ENCODE data around the gene NCAM1.

The NCAM1 gene

DNA sequence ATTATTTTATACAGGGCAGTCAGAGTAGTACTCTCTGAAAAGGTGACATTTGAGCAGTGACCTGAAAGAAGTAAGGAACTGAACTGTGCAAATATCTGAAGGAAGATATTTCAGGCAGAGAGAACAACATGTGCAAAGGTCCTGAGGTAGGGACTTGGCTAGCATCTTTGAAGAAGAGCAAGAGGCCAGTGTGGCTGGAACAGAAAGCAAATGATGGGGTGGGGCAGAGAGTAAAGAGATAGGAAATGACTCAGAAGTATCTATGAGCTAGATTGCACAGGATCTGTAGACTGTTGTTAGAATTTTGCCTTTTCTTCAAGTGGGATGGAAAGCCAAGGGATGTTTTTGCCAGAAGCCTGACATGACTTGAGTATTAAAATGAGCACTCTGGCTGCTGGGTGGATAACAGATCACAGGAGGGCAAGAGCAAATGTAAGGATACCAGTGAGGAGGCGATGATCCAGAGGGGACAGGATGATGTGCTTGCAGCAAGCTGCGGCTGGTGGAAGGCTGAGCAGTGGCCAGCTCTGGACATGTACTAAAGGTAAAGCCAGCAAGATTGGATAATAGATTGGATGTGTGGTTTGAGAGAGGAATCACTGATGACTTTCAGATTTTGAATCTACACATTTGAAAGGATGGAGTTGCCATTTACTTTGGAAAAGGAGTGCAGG, 320.0 kb downstream of the NCAM1 start:
- no peaks in the 10 kb centered on the region for H3K4me1 ChIP-seq (ENCODE audit: control extremely low read depth in 1 of 4, control insufficient read depth in 4 of 4, insufficient read depth in 4 of 4, low read length in 3 of 4)
- no peaks in the 10 kb centered on the region for H3K9me3 ChIP-seq (ENCODE audit: control extremely low read depth in 1 of 5, control insufficient read depth in 4 of 5, insufficient read depth in 2 of 5, low read depth in 1 of 5, low read length in 4 of 5)
- peaks cover 0 to 6% (median 0%) of the 10 kb centered on the region in 5 experiments for H3K27me3 ChIP-seq (replicated peaks in 2 of 5; ENCODE audit: control insufficient read depth in 4 of 5, insufficient read depth in 5 of 5, low read length in 4 of 5)
- no peak for DNase-seq
- WGBS (ENCODE audit: insufficient coverage) = 96% methylated on average over 2 of the region's 2 CpGs
- H3K27ac ChIP-seq (ENCODE audit: insufficient read depth in 1 of 2, low read depth in 1 of 2, low read length in 2 of 2, poor library complexity in 1 of 2, severe bottlenecking in 2 of 2) = no peak overlapping the region
- POLR2A ChIA-PET = no interaction called here
- H3K36me3 ChIP-seq (ENCODE audit: control insufficient read depth in 4 of 4, insufficient read depth in 4 of 4, low read length in 3 of 4) = no peaks in the 10 kb centered on the region
- H3K4me3 ChIP-seq (ENCODE audit: control insufficient read depth in 1 of 7, extremely low read depth in 1 of 7, insufficient read depth in 4 of 7, low read depth in 2 of 7, low read length in 6 of 7) = no peak overlapping the region
- CTCF ChIA-PET = no interaction called here

DNA sequence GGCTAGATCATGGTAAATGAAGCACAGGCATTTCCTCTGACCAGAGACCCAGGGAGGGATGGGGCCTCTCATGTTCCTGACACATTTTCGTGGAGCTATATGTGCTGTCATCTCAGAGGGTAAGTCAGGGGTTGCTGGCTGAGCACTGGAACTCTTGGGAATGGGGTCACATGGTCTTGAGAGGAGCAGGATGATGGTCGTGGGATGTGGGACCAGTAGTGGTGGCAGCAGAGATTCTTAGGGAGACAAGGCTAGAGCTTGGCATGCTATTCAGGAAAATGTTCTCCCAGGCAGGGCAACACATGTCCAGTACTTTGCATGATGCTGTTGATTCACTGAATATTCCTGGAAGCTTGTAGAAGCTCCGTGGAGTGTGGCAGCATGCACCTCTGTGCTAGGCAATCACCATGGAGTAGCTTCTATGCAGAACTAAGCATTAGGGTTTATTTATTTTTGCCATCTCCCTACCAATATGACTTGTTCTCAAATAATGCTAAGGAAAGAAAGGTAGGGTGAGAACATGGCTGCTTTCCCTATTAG, 321.7 kb downstream of the NCAM1 start:
- POLR2A ChIA-PET = no interaction called here
- WGBS (ENCODE audit: insufficient coverage) = 89% methylated on average over 2 of the region's 3 CpGs
- Histone ChIP-seq H3K27me3 (replicated peaks in 2 of 5; ENCODE audit: control insufficient read depth in 4 of 5, insufficient read depth in 5 of 5, low read length in 4 of 5) (peaks cover 0 to 7% (median 0%) of the 10 kb centered on the region in 5 experiments), H3K27ac (ENCODE audit: insufficient read depth in 1 of 2, low read depth in 1 of 2, low read length in 2 of 2, poor library complexity in 1 of 2, severe bottlenecking in 2 of 2) (no peak overlapping the region), H3K4me1 (ENCODE audit: control extremely low read depth in 1 of 4, control insufficient read depth in 4 of 4, insufficient read depth in 4 of 4, low read length in 3 of 4) (no peaks in the 10 kb centered on the region), H3K9me3 (ENCODE audit: control extremely low read depth in 1 of 5, control insufficient read depth in 4 of 5, insufficient read depth in 2 of 5, low read depth in 1 of 5, low read length in 4 of 5) (no peaks in the 10 kb centered on the region), H3K36me3 (ENCODE audit: control insufficient read depth in 4 of 4, insufficient read depth in 4 of 4, low read length in 3 of 4) (no peaks in the 10 kb centered on the region), H3K4me3 (ENCODE audit: control insufficient read depth in 1 of 7, extremely low read depth in 1 of 7, insufficient read depth in 4 of 7, low read depth in 2 of 7, low read length in 6 of 7) (no peak overlapping the region)
- CTCF ChIA-PET = interaction anchor here (0.7 kb wide), 1 partner anchor 12 kb away, joined by 3 read pairs; no protein-coding TSS in a partner anchor
- DNase-seq = no peak

- H3K4me1 ChIP-seq (ENCODE audit: control extremely low read depth in 1 of 4, control insufficient read depth in 4 of 4, insufficient read depth in 4 of 4, low read length in 3 of 4) = no peaks in the 10 kb centered on the region
- DNase-seq = no peak
- ChIA-PET POLR2A (no interaction called here), CTCF (no interaction called here)
- 93% methylated on average over 2 of the region's 2 CpGs for WGBS (ENCODE audit: insufficient coverage)
- no peaks in the 10 kb centered on the region for H3K9me3 ChIP-seq (ENCODE audit: control extremely low read depth in 1 of 5, control insufficient read depth in 4 of 5, insufficient read depth in 2 of 5, low read depth in 1 of 5, low read length in 4 of 5)
- no peak overlapping the region for H3K4me3 ChIP-seq (ENCODE audit: control insufficient read depth in 1 of 7, extremely low read depth in 1 of 7, insufficient read depth in 4 of 7, low read depth in 2 of 7, low read length in 6 of 7)
- H3K27me3 ChIP-seq (replicated peaks in 2 of 5; ENCODE audit: control insufficient read depth in 4 of 5, insufficient read depth in 5 of 5, low read length in 4 of 5) = peaks cover 0 to 7% (median 0%) of the 10 kb centered on the region in 5 experiments
- H3K36me3 ChIP-seq (ENCODE audit: control insufficient read depth in 4 of 4, insufficient read depth in 4 of 4, low read length in 3 of 4) = no peaks in the 10 kb centered on the region
- no peak overlapping the region for H3K27ac ChIP-seq (ENCODE audit: insufficient read depth in 1 of 2, low read depth in 1 of 2, low read length in 2 of 2, poor library complexity in 1 of 2, severe bottlenecking in 2 of 2)
These were observed 322.7 kb downstream of the NCAM1 start for GRCh38 chr11:113283881-113284280.

GRCh38 chr11:113286009-113286408, 324.8 kb downstream of the NCAM1 start:
- Histone ChIP-seq H3K36me3 (ENCODE audit: control insufficient read depth in 4 of 4, insufficient read depth in 4 of 4, low read length in 3 of 4) (no peaks in the 10 kb centered on the region), H3K4me1 (ENCODE audit: control extremely low read depth in 1 of 4, control insufficient read depth in 4 of 4, insufficient read depth in 4 of 4, low read length in 3 of 4) (no peaks in the 10 kb centered on the region), H3K27me3 (replicated peaks in 2 of 5; ENCODE audit: control insufficient read depth in 4 of 5, insufficient read depth in 5 of 5, low read length in 4 of 5) (peaks cover 0 to 11% (median 0%) of the 10 kb centered on the region in 5 experiments), H3K27ac (ENCODE audit: insufficient read depth in 1 of 2, low read depth in 1 of 2, low read length in 2 of 2, poor library complexity in 1 of 2, severe bottlenecking in 2 of 2) (no peak overlapping the region), H3K4me3 (ENCODE audit: control insufficient read depth in 1 of 7, extremely low read depth in 1 of 7, insufficient read depth in 4 of 7, low read depth in 2 of 7, low read length in 6 of 7) (no peak overlapping the region), H3K9me3 (ENCODE audit: control extremely low read depth in 1 of 5, control insufficient read depth in 4 of 5, insufficient read depth in 2 of 5, low read depth in 1 of 5, low read length in 4 of 5) (no peaks in the 10 kb centered on the region)
- ChIA-PET CTCF (interaction anchor here (1.2 to 4.8 kb wide), 2 partner anchors 698 to 700 kb away, joined by 4 to 39 read pairs; no protein-coding TSS in a partner anchor), POLR2A (no interaction called here)
- WGBS (ENCODE audit: insufficient coverage) = 100% methylated on average over 2 of the region's 3 CpGs
- no peak for DNase-seq

DNA sequence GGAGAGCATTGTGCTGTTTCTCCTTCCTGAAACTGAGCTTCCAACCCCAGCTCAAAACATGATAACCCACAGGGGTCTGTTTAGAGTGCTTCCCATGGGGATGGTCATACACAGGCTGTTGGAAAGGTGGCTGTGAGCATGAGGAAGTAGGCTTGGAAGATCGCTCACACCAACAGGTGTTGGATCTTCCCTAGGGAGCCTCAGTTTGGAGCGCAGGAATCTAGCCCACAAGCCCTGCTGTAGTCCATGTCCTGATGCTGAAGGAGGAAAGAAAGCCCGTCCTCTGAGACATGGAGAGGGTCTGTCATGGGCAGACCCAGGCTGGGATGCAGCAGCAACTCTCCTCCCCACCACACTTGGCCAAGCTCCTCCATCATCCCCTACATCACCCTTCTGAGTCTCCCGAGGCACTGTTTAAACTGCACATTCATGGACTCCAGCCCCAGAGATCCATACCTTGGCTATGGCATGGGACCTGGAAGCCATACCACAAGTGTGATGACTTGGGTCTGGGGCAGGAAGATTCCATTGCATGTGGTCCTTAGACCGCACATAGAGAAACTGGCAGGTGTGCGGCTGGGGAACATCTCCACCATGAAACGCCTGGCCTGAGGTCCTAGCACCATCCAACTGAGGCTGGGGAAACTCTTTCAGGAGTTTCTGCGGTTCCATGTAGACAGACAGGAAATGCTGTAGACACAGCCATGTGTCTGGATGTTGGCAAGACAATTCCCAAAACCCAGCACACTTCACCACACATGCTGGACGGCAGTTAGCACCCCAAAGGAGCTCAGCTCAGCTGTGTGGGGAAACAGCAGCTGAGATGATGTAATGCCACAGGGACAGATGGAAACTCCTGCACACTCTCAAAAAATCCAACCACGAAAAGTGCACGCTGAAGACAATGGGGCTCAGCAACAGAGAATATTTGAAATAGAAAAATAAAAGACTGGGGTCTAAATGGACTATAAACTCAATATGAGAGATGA, 325.6 kb downstream of the NCAM1 start:
- Histone ChIP-seq H3K4me3 (ENCODE audit: control insufficient read depth in 1 of 7, extremely low read depth in 1 of 7, insufficient read depth in 4 of 7, low read depth in 2 of 7, low read length in 6 of 7) (no peak overlapping the region), H3K36me3 (ENCODE audit: control insufficient read depth in 4 of 4, insufficient read depth in 4 of 4, low read length in 3 of 4) (no peaks in the 10 kb centered on the region), H3K9me3 (ENCODE audit: control extremely low read depth in 1 of 5, control insufficient read depth in 4 of 5, insufficient read depth in 2 of 5, low read depth in 1 of 5, low read length in 4 of 5) (no peaks in the 10 kb centered on the region), H3K27me3 (replicated peaks in 2 of 5; ENCODE audit: control insufficient read depth in 4 of 5, insufficient read depth in 5 of 5, low read length in 4 of 5) (peaks cover 0 to 13% (median 0%) of the 10 kb centered on the region in 5 experiments), H3K27ac (ENCODE audit: insufficient read depth in 1 of 2, low read depth in 1 of 2, low read length in 2 of 2, poor library complexity in 1 of 2, severe bottlenecking in 2 of 2) (no peak overlapping the region), H3K4me1 (ENCODE audit: control extremely low read depth in 1 of 4, control insufficient read depth in 4 of 4, insufficient read depth in 4 of 4, low read length in 3 of 4) (no peaks in the 10 kb centered on the region)
- ChIA-PET POLR2A (no interaction called here), CTCF (interaction anchor here (0.9 to 4.8 kb wide), 2 partner anchors 9 to 699 kb away, joined by 3 to 39 read pairs; no protein-coding TSS in a partner anchor)
- WGBS (ENCODE audit: insufficient coverage) = 89% methylated on average over 7 of the region's 11 CpGs
- DNase-seq = no peak

DNA sequence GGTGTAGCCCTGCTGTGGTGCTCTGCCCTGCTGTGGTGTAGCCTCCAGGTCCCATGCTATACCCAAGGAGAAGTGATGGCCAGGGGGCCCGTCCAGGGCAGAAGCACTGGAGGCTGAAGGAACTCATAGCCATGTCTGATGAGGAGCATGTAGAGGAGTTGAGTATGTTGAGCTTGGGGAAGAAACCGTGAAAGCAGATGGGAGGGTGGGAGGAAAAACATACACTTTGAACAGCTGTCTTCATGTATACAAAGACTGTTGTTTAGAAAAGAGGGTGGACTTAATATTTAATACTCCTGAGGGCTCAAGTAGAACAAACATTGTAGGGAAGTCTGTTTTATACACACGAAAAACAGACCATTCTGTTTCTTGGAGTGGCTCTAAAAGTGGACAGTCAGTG, 326.6 kb downstream of the NCAM1 start:
- Histone ChIP-seq H3K9me3 (ENCODE audit: control extremely low read depth in 1 of 5, control insufficient read depth in 4 of 5, insufficient read depth in 2 of 5, low read depth in 1 of 5, low read length in 4 of 5) (no peaks in the 10 kb centered on the region), H3K36me3 (ENCODE audit: control insufficient read depth in 4 of 4, insufficient read depth in 4 of 4, low read length in 3 of 4) (no peaks in the 10 kb centered on the region), H3K27me3 (replicated peaks in 2 of 5; ENCODE audit: control insufficient read depth in 4 of 5, insufficient read depth in 5 of 5, low read length in 4 of 5) (peaks cover 0 to 11% (median 0%) of the 10 kb centered on the region in 5 experiments), H3K4me1 (ENCODE audit: control extremely low read depth in 1 of 4, control insufficient read depth in 4 of 4, insufficient read depth in 4 of 4, low read length in 3 of 4) (no peaks in the 10 kb centered on the region), H3K27ac (ENCODE audit: insufficient read depth in 1 of 2, low read depth in 1 of 2, low read length in 2 of 2, poor library complexity in 1 of 2, severe bottlenecking in 2 of 2) (no peak overlapping the region), H3K4me3 (ENCODE audit: control insufficient read depth in 1 of 7, extremely low read depth in 1 of 7, insufficient read depth in 4 of 7, low read depth in 2 of 7, low read length in 6 of 7) (no peak overlapping the region)
- WGBS (ENCODE audit: insufficient coverage) = 78% methylated on average over 1 of the region's 3 CpGs
- ChIA-PET POLR2A (no interaction called here), CTCF (interaction anchor here (4.8 kb wide), 1 partner anchor 700 kb away, joined by 39 read pairs; no protein-coding TSS in a partner anchor)
- DNase-seq = no peak
